B cell (primary cell): ENCODE measurements around the gene DIPK1B.

Experiments
- EZH2 ChIP-seq: IDR thresholded peaks from 2 replicates; pipeline ENCODE4 v1.6.1; 2012; ENCODE audit warnings: borderline replicate concordance, low read depth, mild to moderate bottlenecking, moderate library complexity, low read length; ENCODE audit not compliant: insufficient read depth, poor library complexity, severe bottlenecking
- TF ChIP-seq, protein P1 (sequence below): fragments of 200-600 bp; IDR thresholded peaks from one replicate; pipeline ENCODE4 v1.8.0; 2022; ENCODE audit warnings: antibody characterized with exemption, mild to moderate bottlenecking

DNA sequence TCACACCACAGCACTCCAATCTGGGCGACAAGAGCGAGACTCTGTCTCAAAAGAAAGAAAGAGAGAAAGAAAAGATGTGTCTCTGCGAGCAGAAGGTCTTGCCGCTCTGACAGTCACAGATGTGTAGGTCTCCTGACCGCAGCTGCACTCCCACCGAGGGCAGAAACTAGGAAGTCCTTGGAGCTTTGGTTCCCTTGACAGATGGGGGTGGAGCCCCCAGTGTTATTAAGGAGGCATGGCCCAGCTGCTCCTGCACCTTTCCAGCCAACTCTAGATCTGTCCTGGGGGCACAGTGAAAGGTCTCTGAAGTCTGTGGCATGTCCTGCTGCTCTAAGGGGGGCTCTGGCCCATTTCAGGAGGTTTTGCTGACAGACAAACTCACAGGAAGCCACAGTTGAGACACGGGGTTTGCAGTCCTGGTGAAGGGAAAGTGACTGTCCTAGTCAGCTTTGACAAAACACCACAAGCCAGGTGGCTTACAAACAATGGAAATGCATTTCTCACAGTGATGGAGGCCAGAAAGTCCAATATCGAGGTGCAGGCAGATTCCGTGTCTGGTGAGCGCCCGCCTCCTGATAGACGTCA, 9.0 kb upstream of the DIPK1B start:
- TF ChIP-seq, protein P1, sequence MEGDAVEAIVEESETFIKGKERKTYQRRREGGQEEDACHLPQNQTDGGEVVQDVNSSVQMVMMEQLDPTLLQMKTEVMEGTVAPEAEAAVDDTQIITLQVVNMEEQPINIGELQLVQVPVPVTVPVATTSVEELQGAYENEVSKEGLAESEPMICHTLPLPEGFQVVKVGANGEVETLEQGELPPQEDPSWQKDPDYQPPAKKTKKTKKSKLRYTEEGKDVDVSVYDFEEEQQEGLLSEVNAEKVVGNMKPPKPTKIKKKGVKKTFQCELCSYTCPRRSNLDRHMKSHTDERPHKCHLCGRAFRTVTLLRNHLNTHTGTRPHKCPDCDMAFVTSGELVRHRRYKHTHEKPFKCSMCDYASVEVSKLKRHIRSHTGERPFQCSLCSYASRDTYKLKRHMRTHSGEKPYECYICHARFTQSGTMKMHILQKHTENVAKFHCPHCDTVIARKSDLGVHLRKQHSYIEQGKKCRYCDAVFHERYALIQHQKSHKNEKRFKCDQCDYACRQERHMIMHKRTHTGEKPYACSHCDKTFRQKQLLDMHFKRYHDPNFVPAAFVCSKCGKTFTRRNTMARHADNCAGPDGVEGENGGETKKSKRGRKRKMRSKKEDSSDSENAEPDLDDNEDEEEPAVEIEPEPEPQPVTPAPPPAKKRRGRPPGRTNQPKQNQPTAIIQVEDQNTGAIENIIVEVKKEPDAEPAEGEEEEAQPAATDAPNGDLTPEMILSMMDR: no peak
- no peak for TF ChIP-seq EZH2
